Measurements from ENCODE around the gene PMEPA1. TPM values are rescaled to one million over a fixed set of nuclear protein-coding genes. Genes with fewer than 3 reads are reported as not detected.

PMEPA1 gene
- total and polyA plus RNA-seq, 10 of the 15 experiments (the other 5 are each of a cell fraction or from before 2014, with no cell fraction given): 0.02 to 0.10 (median 0.04) TPM; not detected in 3

DNA sequence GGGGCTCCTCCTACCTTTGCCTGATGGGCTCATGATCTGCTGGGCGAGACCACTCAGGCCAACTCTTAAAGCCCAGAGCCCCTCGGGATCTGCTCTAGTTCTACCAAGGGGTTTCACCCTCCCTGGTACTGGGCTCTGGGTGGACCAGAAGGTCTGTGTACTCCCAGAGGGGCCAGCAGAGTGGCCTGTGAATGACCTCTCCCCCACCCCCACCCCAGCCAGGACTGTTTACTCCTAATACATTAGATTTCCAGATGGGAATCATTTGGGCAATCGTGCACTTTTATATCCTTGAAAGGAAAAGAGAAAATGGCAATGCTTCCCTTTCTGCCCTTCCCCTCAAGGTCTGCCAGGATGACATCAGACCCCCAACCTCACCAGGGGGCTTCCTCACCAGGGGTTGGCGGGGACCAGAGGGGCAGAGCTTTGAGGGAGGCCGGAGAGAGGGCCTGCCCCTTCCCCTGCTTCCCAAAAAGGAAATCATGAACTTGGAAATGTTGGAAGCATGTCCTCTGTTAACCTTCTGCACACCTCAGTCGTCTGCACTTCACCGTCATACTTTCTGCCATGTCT is 37.1 kb upstream of the PMEPA1 start:
- FAIRE-seq (no peak), DNase-seq (ENCODE audit: low read depth, low spot score) (no peak), ATAC-seq (no peak)
- TF ChIP-seq CBX5 (IDR thresholded peaks at IDR 0.05; ENCODE audit: low read depth) (no peak), EP300 (IDR thresholded peaks at IDR 0.05; ENCODE audit: borderline replicate concordance in 1 of 2, control insufficient read depth in 1 of 2, low read depth in 2 of 2, low read length in 2 of 2) (no peak), HDAC2 (IDR thresholded peaks at IDR 0.05) (no peak), HDAC6 (IDR thresholded peaks at IDR 0.05; ENCODE audit: unreplicated experiment) (no peak), ZNF207 (IDR thresholded peaks at IDR 0.05; ENCODE audit: borderline replicate concordance) (no peak), SUPT20H (IDR thresholded peaks at IDR 0.05; ENCODE audit: borderline replicate concordance, control insufficient read depth, low read depth, low read length) (no peak), TBL1XR1 (IDR thresholded peaks at IDR 0.05; ENCODE audit: low read depth, low read length) (no peak), BACH1 (IDR thresholded peaks at IDR 0.05; ENCODE audit: borderline replicate concordance) (no peak), TAF1 (IDR thresholded peaks at IDR 0.05; ENCODE audit: borderline replicate concordance, low read depth, low read length) (no peak)
- Histone ChIP-seq H3K4me2 (ENCODE audit: control insufficient read depth, insufficient read depth) (no peak overlapping the region), H4K20me1 (ENCODE audit: control insufficient read depth, insufficient read depth) (no peaks in the 10 kb centered on the region), H3K27ac (ENCODE audit: control insufficient read depth, insufficient read depth) (no peak overlapping the region), H3K4me3 (no peak overlapping the region), H3K79me2 (ENCODE audit: control insufficient read depth, insufficient read depth, low read length) (no peaks in the 10 kb centered on the region), H3K9me3 (replicated peaks; ENCODE audit: control insufficient read depth, insufficient read depth, low read length) (peaks cover 3% of the 10 kb centered on the region; the same call in 2 of the 3 replicates), H3K36me3 (ENCODE audit: control insufficient read depth in 2 of 2, insufficient read depth in 2 of 2, low read length in 1 of 2) (no peaks in the 10 kb centered on the region), H3K9ac (ENCODE audit: control insufficient read depth, insufficient read depth, low read length) (no peak overlapping the region), H2AFZ (ENCODE audit: control insufficient read depth, low read depth, low read length) (no peak overlapping the region), H3K27me3 (replicated peaks in 1 of 2; ENCODE audit: control insufficient read depth in 2 of 2, insufficient read depth in 2 of 2, low read length in 1 of 2) (no peaks in the 10 kb centered on the region), H3K4me1 (ENCODE audit: control insufficient read depth, insufficient read depth, low read length) (peaks cover 9% of the 10 kb centered on the region)
- CTCF ChIA-PET: no interaction called here
- intact Hi-C loops (cut with micrococcal nuclease; ENCODE audit: unreplicated experiment): no loop called here
- POLR2A ChIA-PET: no interaction called here
- 21% methylated on average over 7 of the region's 7 CpGs for WGBS (ENCODE audit: insufficient coverage, insufficient replicate concordance, low lambda C conversion rate, missing lambda C conversion rate)
- in situ Hi-C loops (cut with MboI): no loop called here
- RAD21 ChIA-PET (ENCODE audit: unreplicated experiment): no interaction called here
- no TSS peak for BruUV-seq (replicated peaks)
- SMC1A ChIA-PET (ENCODE audit: uncharacterized antibody, unreplicated experiment): no interaction called here
